Measurements from ENCODE around the gene SAMD11. TPM values are rescaled to one million over a fixed set of nuclear protein-coding genes. Genes with fewer than 3 reads are reported as not detected.
"Not testable (repeated sequence)": the region's sequence is repeated elsewhere in the genome, so short reads cannot be mapped to it uniquely, and the experiment has no call there.

SAMD11 gene
- total RNA-seq, 1 experiment from 2014 or later: 13.5 TPM

GRCh38 chr1:880511-880910 lies 43.2 kb upstream of the SAMD11 start:
- not testable (repeated sequence) for H3K18ac ChIP-seq (ENCODE audit: insufficient read length, low read depth, low read length); H3K27ac Mint-ChIP-seq

GRCh38 chr1:880915-881314 lies 42.8 kb upstream of the SAMD11 start:
- not testable (repeated sequence) for H3K4me2 ChIP-seq (ENCODE audit: insufficient read depth, insufficient read length, low read length); H3K4me3 Mint-ChIP-seq; H3K79me2 ChIP-seq (ENCODE audit: insufficient read depth, low read length); H3K23ac ChIP-seq (ENCODE audit: insufficient read length, low read depth, low read length); H4K8ac ChIP-seq (replicated peaks; ENCODE audit: insufficient read length, low read depth, low read length); H3K9ac ChIP-seq (ENCODE audit: extremely low read depth, insufficient read length, low read length); H2BK12ac ChIP-seq (ENCODE audit: insufficient read length, low read depth, low read length); H3K27ac ChIP-seq (ENCODE audit: insufficient read length, low read depth, low read length); DNase-seq; H4K5ac ChIP-seq (ENCODE audit: insufficient read length, low read depth, low read length); H2BK20ac ChIP-seq (ENCODE audit: low read depth, low read length, poor library complexity, severe bottlenecking); H4K91ac ChIP-seq (ENCODE audit: insufficient read length, low read depth, low read length); H3K4me1 Mint-ChIP-seq; H2BK5ac ChIP-seq (ENCODE audit: insufficient read length, low read length); H3K9me3 ChIP-seq (ENCODE audit: control insufficient read depth, low read depth, low read length); H3K36me3 Mint-ChIP-seq (ENCODE audit: insufficient read depth in 1 of 3, low read depth in 3 of 3); H2BK120ac ChIP-seq (ENCODE audit: low read depth, low read length, poor library complexity, severe bottlenecking); H3K18ac ChIP-seq (ENCODE audit: insufficient read length, low read depth, low read length); H3K23me2 ChIP-seq (ENCODE audit: insufficient read length, low read depth, low read length, poor library complexity, severe bottlenecking); H2AK5ac ChIP-seq (ENCODE audit: insufficient read length, low read length); H3K4ac ChIP-seq (ENCODE audit: low read depth, low read length); H3K4me1 ChIP-seq (ENCODE audit: insufficient read depth, low read length); H3K27me3 ChIP-seq (ENCODE audit: insufficient read depth, low read length); H2BK15ac ChIP-seq (ENCODE audit: low read depth, low read length); H3T11ph ChIP-seq (ENCODE audit: low read length); H4K20me1 ChIP-seq (ENCODE audit: control insufficient read depth, insufficient read depth, insufficient read length); H2AFZ ChIP-seq (ENCODE audit: low read length); H3K9me3 Mint-ChIP-seq; H3K56ac ChIP-seq (ENCODE audit: insufficient read length, low read depth, low read length); H3K14ac ChIP-seq (ENCODE audit: insufficient read depth, low read length); H3K79me1 ChIP-seq (ENCODE audit: insufficient read depth, low read depth, low read length, poor library complexity, severe bottlenecking); H3K27ac Mint-ChIP-seq
- H3K27me3 Mint-ChIP-seq (ENCODE audit: low read depth): peaks cover 52% of the 10 kb centered on the region
- WGBS (ENCODE audit: extremely low coverage, insufficient read length, low lambda C conversion rate): no CpG with 5 or more reads among the region's 2 CpGs

More at GRCh38 chr1:880511-880910, 43.2 kb upstream of the SAMD11 start:
- H3K23me2 ChIP-seq (ENCODE audit: insufficient read length, low read depth, low read length, poor library complexity, severe bottlenecking); H3K4me1 Mint-ChIP-seq; H3K9ac ChIP-seq (ENCODE audit: extremely low read depth, insufficient read length, low read length); H3K9me3 Mint-ChIP-seq; H3K56ac ChIP-seq (ENCODE audit: insufficient read length, low read depth, low read length); H3K36me3 Mint-ChIP-seq (ENCODE audit: insufficient read depth in 1 of 3, low read depth in 3 of 3); H3K4me2 ChIP-seq (ENCODE audit: insufficient read depth, insufficient read length, low read length); H4K20me1 ChIP-seq (ENCODE audit: control insufficient read depth, insufficient read depth, insufficient read length); H2BK12ac ChIP-seq (ENCODE audit: insufficient read length, low read depth, low read length); H3K4me1 ChIP-seq (ENCODE audit: insufficient read depth, low read length); H4K8ac ChIP-seq (replicated peaks; ENCODE audit: insufficient read length, low read depth, low read length); H3K23ac ChIP-seq (ENCODE audit: insufficient read length, low read depth, low read length); H3K27ac ChIP-seq (ENCODE audit: insufficient read length, low read depth, low read length); H2BK120ac ChIP-seq (ENCODE audit: low read depth, low read length, poor library complexity, severe bottlenecking); H4K91ac ChIP-seq (ENCODE audit: insufficient read length, low read depth, low read length); H2AK5ac ChIP-seq (ENCODE audit: insufficient read length, low read length); H3K14ac ChIP-seq (ENCODE audit: insufficient read depth, low read length); H3K4me3 Mint-ChIP-seq; H3K27me3 ChIP-seq (ENCODE audit: insufficient read depth, low read length); H2BK5ac ChIP-seq (ENCODE audit: insufficient read length, low read length); H3K79me2 ChIP-seq (ENCODE audit: insufficient read depth, low read length); H3K79me1 ChIP-seq (ENCODE audit: insufficient read depth, low read depth, low read length, poor library complexity, severe bottlenecking); H3T11ph ChIP-seq (ENCODE audit: low read length); H2AFZ ChIP-seq (ENCODE audit: low read length); H2BK15ac ChIP-seq (ENCODE audit: low read depth, low read length); H2BK20ac ChIP-seq (ENCODE audit: low read depth, low read length, poor library complexity, severe bottlenecking); DNase-seq; H4K5ac ChIP-seq (ENCODE audit: insufficient read length, low read depth, low read length); H3K9me3 ChIP-seq (ENCODE audit: control insufficient read depth, low read depth, low read length); H3K4ac ChIP-seq (ENCODE audit: low read depth, low read length): not testable (repeated sequence)
- WGBS (ENCODE audit: extremely low coverage, insufficient read length, low lambda C conversion rate): no CpG with 5 or more reads among the region's 2 CpGs
- H3K27me3 Mint-ChIP-seq (ENCODE audit: low read depth): peaks cover 48% of the 10 kb centered on the region

All from H9 (cell line).